Retina (tissue), 1 donor: ENCODE data around the gene CSTPP1.
"Not testable (repeated sequence)": the region's sequence is repeated elsewhere in the genome, so short reads cannot be mapped to it uniquely, and the experiment has no call there.

Experiments used
- DNase-seq: peaks from one replicate; pipeline ENCODE4 v3.0.0-alpha.2; 2016

CSTPP1 gene

DNA sequence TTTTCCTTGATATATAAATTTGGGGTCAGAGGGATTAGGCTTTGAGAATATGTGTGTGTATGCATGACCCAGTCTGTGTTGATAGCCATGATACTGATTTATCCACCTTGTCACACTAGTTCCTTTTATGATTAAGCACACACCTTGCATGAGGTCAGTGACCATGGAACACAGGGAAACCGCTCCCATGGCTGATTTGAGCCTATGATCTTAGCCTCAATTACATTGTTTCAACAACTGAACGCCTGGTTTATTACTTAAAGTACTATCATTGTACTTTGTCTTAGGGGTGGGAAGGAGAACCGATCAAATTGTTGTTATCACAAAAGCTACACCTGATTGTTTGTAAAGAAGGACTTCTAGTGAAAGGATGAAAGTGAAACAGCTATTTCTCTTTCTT, 169.4 kb downstream of the CSTPP1 start:
- DNase-seq: no peak

GRCh38 chr11:47106798-47107411, 170.3 kb downstream of the CSTPP1 start:
- DNase-seq: no peak

- DNase-seq: no peak
These were observed 171.2 kb downstream of the CSTPP1 start for GRCh38 chr11:47107744-47108143.

DNA sequence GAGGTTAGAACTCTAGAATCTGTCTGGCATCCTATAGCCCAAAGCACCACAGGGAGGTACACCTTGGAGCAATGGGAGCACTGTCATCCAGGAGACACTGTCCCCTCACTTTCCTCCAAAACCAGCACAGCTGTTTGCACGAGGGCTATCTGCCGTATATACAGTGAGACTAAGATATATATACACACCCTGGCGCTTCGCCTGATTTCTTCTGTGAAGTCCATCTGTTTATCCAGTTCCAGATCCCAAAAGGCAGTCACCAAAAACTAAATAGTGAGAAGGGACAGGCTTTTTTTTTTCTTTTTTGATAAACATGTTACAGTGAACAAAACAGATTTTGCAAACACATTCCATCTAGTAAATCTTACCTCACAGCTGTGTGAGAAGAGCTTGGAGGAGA, 171.7 kb downstream of the CSTPP1 start:
- DNase-seq: no peak

- DNase-seq: no peak
These were observed 172.6 kb downstream of the CSTPP1 start for GRCh38 chr11:47109051-47109726.

GRCh38 chr11:47109727-47110246, 173.2 kb downstream of the CSTPP1 start:
- DNase-seq: no peak

DNA sequence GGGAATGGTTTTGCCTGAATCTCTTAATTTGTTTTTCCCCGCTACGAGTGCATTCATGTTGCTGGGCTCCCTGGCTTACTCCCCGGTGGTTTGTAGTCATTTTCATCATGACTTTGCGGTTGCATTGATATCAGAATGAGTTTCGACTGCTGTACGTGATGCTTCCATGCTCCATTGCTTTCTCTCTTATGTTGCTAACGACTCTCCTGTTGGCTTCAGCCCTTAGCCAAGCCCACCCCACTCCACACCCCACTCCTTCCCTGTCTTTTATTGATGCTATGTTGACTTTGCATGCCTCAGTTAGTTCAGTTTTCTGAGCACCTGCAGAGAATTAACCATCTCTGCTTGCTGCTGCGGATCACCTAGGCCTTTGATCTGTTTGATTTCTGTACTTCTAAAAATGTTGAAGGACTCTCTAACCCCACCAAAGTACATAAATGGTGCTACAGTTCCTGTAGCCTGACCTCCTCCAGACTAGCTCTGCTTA, 174.8 kb downstream of the CSTPP1 start:
- DNase-seq: no peak

- not testable (repeated sequence) for DNase-seq
These were observed 176.4 kb downstream of the CSTPP1 start for GRCh38 chr11:47112941-47113340.

- not testable (repeated sequence) for DNase-seq
These were observed 182.6 kb downstream of the CSTPP1 start for GRCh38 chr11:47118958-47119688.

GRCh38 chr11:47121056-47121455, 184.5 kb downstream of the CSTPP1 start:
- no peak for DNase-seq

DNA sequence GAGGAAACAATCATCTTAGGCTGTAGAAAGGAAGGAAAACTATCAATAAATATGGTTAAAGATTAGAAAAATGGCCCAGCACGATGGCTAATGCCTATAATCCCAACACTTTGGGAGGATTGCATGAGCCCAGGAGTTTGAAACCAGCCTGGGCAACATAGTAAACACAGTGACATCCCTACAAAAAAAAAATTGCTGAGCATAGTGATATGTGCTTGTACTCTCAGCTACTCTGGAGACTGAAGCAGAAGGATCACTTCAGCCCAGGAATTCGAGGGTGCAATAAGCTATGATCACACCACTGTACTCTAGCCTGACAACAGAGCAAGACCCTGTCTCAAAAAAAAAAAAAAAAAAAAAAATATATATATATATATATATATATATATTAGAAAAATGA, 185.2 kb downstream of the CSTPP1 start:
- no peak for DNase-seq

DNA sequence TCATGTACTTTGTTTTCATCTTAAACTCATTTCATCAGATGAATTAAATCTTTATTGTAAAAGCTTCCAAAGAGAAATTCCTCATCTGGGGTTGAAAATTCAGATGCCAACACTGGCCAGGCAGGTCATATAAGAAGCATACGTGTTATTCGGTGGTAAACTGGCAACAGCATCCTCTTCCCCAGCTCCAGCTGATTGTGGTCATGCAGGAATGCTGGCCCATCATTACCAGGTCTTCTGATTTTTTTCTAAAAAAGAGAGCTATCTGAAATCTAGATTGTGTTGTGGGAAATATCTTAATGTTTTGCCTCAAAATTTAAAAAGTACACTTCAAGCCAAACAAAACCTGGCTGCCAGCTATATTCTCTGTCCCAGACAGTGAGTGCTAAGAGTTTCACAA, 186.5 kb downstream of the CSTPP1 start:
- DNase-seq: no peak

- DNase-seq: no peak
These were observed 188.1 kb downstream of the CSTPP1 start for GRCh38 chr11:47124675-47125074.

GRCh38 chr11:47125083-47125482, 188.5 kb downstream of the CSTPP1 start:
- DNase-seq: no peak

DNA sequence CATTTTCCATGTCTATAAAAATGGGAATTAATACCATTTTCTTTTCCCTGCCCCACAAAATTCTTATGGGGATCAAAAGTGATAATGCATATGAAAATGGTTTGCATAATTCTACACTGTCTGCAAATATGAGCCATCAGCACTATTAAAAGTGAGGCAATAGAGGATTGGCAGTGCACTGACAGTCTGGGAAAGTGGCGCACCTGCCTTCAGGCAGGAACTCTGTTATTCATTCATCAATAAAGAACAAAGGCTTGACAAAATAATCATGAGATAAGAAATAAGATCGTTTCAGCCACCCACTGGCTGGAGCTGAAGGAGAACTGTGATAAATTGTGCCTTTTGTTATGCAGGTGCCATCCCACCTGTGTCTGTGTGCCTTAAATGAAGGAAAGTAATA, 190.7 kb downstream of the CSTPP1 start:
- no peak for DNase-seq

GRCh38 chr11:47130543-47130942, 194.0 kb downstream of the CSTPP1 start:
- DNase-seq: no peak

- no peak for DNase-seq
These were observed 194.6 kb downstream of the CSTPP1 start for GRCh38 chr11:47131136-47131535.

DNA sequence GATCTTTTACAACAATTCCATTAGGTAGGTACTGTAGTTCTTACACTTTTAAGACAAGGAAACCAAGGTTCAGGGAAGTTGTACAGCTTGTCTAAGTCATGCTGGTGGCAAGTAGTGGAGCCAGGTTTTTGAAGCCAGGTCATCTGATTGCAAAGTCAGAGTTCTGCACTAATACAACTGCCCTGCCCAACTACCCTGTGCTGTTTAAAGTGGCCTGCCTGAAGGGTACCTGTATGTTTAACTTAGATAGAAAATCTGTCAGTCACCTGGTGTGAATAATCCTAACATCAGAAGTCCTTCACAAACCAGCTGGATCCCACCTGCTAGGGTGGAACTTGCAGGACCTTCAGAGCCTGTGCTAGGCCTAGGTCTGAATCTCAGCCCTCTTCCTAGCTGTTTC, 195.9 kb downstream of the CSTPP1 start:
- DNase-seq: no peak

DNA sequence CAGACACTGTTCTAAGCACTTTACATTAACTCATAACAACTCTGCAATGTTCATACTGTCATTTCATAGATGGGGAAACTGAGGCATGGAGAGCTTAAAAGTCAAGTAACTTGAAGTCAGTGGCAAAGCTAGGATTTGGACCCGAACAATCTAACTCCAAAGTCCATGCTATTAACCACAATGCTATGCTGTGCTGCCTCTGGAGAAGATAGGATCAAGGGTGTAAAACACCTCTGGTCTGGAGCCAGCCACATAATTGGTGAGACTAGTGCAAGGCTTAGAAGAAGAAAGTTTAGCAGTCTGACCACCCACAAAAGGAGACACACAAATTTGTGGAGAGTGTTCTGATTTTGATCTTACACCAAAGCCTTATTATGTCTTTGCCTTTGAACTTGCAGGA, 196.4 kb downstream of the CSTPP1 start:
- no peak for DNase-seq

DNA sequence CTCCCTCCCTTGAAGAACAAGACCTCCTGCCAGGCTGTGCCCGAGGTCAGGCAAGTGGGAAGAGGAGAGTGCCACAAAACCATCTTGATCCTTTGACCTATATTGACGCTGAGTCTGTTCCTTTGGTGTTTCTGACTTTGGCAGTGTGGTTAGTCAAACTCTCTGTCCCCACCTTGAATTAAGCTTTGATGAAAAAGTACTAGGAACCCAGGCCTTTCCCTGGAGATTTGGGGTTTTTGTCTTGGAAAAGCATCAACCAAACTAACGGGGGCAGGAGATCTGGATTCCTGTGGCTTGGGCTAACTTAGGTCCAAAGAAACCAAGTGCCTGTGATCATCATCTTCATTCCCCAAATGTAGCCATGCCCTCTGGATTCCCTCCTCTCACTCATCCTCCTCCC, 199.8 kb downstream of the CSTPP1 start:
- no peak for DNase-seq

- no peak for DNase-seq
These were observed 200.4 kb downstream of the CSTPP1 start for GRCh38 chr11:47136921-47137320.

GRCh38 chr11:47137476-47137875, 200.9 kb downstream of the CSTPP1 start:
- no peak for DNase-seq

DNA sequence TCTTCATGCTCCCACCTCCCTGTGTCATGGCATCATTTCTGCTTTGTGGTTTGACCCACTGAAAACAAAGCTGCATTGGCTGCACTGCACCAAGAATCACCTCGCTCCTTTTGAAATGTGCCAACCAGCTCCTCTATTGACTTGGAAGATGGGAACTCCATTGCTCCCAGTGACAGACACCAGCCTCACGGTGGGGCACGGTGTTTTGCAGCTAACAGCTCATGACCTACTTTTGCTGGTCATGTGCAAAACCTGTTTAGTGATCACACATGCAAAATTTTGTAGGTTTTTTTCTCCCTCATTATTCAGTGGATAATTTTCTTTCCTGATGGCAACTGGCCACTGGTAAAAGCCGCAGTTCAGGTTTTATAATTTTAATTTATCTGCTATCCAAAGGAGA, 203.3 kb downstream of the CSTPP1 start:
- DNase-seq: no peak

DNA sequence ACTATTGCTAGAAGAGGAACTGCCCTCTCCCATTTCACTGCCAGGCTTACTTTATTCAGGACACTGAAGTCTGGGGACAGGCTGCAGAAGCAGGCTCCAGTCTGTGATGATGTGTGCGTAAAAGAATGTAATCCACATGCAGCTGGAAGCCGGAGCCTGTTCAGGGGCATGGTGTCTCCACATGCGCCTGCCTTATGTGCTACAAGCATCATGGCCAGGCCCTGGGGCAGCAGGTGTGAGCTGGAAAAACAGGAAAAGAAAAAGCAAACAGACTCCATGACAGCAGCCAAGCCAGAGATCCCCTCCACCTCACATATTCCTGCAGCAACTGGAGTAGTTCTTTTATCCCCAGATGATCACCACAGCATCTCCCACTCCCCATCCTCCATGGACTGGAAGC, 206.8 kb downstream of the CSTPP1 start:
- DNase-seq: no peak
